Hepatocyte (in vitro differentiated cells): ENCODE measurements around the gene EXD2. TPM values are rescaled to one million over a fixed set of nuclear protein-coding genes. Genes with fewer than 3 reads are reported as not detected.

Experiments
- DNase-seq: peaks from one replicate; pipeline ENCODE4 v3.0.0-alpha.2; 2016; ENCODE audit warnings: low spot score
- H2AFZ ChIP-seq: fragments of 200-600 bp; sonication (generic); 2 replicates; pipeline ENCODE4 v1.6.0; 2016; ENCODE audit warnings: antibody characterized with exemption, mild to moderate bottlenecking
- H3K27ac ChIP-seq: fragments of 200-600 bp; sonication (generic); 2 replicates; pipeline ENCODE4 v1.5.1; 2016; ENCODE audit warnings: mild to moderate bottlenecking
- H3K27me3 ChIP-seq: fragments of 200-600 bp; sonication (generic); 2 replicates; pipeline ENCODE4 v1.6.1; 2016
- H3K36me3 ChIP-seq: fragments of 200-600 bp; sonication (generic); replicated peaks from 2 replicates; pipeline ENCODE4 v1.5.1; 2016; ENCODE audit warnings: low read depth; ENCODE audit not compliant: insufficient read depth
- H3K4me1 ChIP-seq: fragments of 200-600 bp; sonication (generic); 2 replicates; pipeline ENCODE4 v1.5.1; 2016; ENCODE audit warnings: mild to moderate bottlenecking, moderate library complexity; ENCODE audit not compliant: insufficient read depth
- H3K4me2 ChIP-seq: fragments of 200-600 bp; sonication (generic); 2 replicates; pipeline ENCODE4 v1.6.0; 2016
- H3K4me3 ChIP-seq: fragments of 200-600 bp; sonication (generic); 2 replicates; pipeline ENCODE4 v1.5.1; 2016; ENCODE audit warnings: mild to moderate bottlenecking
- H3K79me2 ChIP-seq: fragments of 200-600 bp; sonication (generic); 2 replicates; pipeline ENCODE4 v1.6.0; 2017; ENCODE audit warnings: mild to moderate bottlenecking
- H3K9me2 ChIP-seq: fragments of 200-600 bp; sonication (generic); replicated peaks from 2 replicates; pipeline ENCODE4 v1.6.0; 2017; ENCODE audit warnings: mild to moderate bottlenecking; ENCODE audit not compliant: insufficient read depth
- H3K9me3 ChIP-seq: fragments of 200-600 bp; sonication (generic); 2 replicates; pipeline ENCODE4 v1.5.1; 2016; ENCODE audit warnings: low read depth, mild to moderate bottlenecking
- H4K20me1 ChIP-seq: fragments of 200-600 bp; sonication (generic); 2 replicates; pipeline ENCODE4 v1.6.0; 2016; ENCODE audit warnings: mild to moderate bottlenecking; ENCODE audit not compliant: insufficient read depth, poor library complexity, severe bottlenecking
- CTCF ChIP-seq: fragments of 200-600 bp; sonication (generic); IDR thresholded peaks from 2 replicates; pipeline ENCODE4 v1.5.1; 2016; ENCODE audit warnings: antibody characterized with exemption, mild to moderate bottlenecking; ENCODE audit not compliant: poor library complexity
- EZH2 ChIP-seq: fragments of 200-600 bp; sonication (generic); IDR thresholded peaks from 2 replicates; pipeline ENCODE4 v1.6.1; 2016; ENCODE audit warnings: antibody characterized with exemption, mild to moderate bottlenecking, borderline replicate concordance
- EZH2phosphoT487 ChIP-seq: fragments of 200-600 bp; sonication (generic); IDR thresholded peaks from one replicate; pipeline ENCODE4 v1.6.1; 2018; ENCODE audit warnings: antibody characterized with exemption, mild to moderate bottlenecking, low read depth, moderate library complexity; ENCODE audit not compliant: unreplicated experiment, severe bottlenecking
- WGBS: methylation state at CpG from one replicate; pipeline ENCODE4 v1.1.6; 2016; ENCODE audit warnings: low lambda C conversion rate; ENCODE audit errors: missing lambda C conversion rate; 5-methylcytosine and 5-hydroxymethylcytosine counted together
- polyA plus RNA-seq: library from polyadenylated mRNA; unstranded; fragments of >200 nt; fragmentation: Nextera tagmentation; extraction: Ambion mirVana; gene quantifications from 2 replicates; pipeline ENCODE4 v1.2.1, GENCODE V29; 2016
- total RNA-seq: library from RNA; depleted of rRNA; stranded (reverse); fragments of >200 nt; gene quantifications from 2 replicates; pipeline ENCODE4 v1.2.3, GENCODE V29; 2014

Gene EXD2
- total and polyA plus RNA-seq, 2 experiments from 2014 or later = 16.2 to 18.1 TPM

GRCh38 chr14:69259527-69260189 is 68.4 kb downstream of the EXD2 start, which contains the start of gene GALNT16:
Gene GALNT16 (plus strand): TSS chr14:69260158. CDS start chr14:69260291, 133 bp downstream.
- no peak within 1 kb of the TSS for H3K27ac ChIP-seq
- peak within 1 kb of the TSS; percentile 93 for H2AFZ ChIP-seq
- TF ChIP-seq CTCF = peak; percentile 39
- no peak for TF ChIP-seq EZH2
- H3K9me2 ChIP-seq = no peaks in the 10 kb centered on the region
- DNase-seq = peak; percentile 63
- H3K4me3 ChIP-seq = peak within 1 kb of the TSS; percentile 90
- H3K79me2 ChIP-seq = no peaks in the 10 kb centered on the region
- H3K9me3 ChIP-seq = no peaks in the 10 kb centered on the region
- no peaks in the 10 kb centered on the region for H3K36me3 ChIP-seq
- peaks cover 11% of the 10 kb centered on the region for H3K4me1 ChIP-seq
- peaks cover 40% of the 10 kb centered on the region for H3K27me3 ChIP-seq
- WGBS = under 1% methylated on average over 33 of the region's 74 CpGs
- H3K4me2 ChIP-seq = peak within 1 kb of the TSS; percentile 100
- no peaks in the 10 kb centered on the region for H4K20me1 ChIP-seq

- peak overlapping the region; percentile 100 for H3K4me2 ChIP-seq
- no peaks in the 10 kb centered on the region for H3K9me3 ChIP-seq
- WGBS = 2% methylated on average over 41 of the region's 78 CpGs
- H3K9me2 ChIP-seq = no peaks in the 10 kb centered on the region
- H2AFZ ChIP-seq = peak overlapping the region; percentile 93
- peaks cover 11% of the 10 kb centered on the region for H3K4me1 ChIP-seq
- peak; percentile 61 for DNase-seq
- no peaks in the 10 kb centered on the region for H3K36me3 ChIP-seq
- H4K20me1 ChIP-seq = no peaks in the 10 kb centered on the region
- H3K79me2 ChIP-seq = no peaks in the 10 kb centered on the region
- peaks cover 40% of the 10 kb centered on the region for H3K27me3 ChIP-seq
- peak overlapping the region; percentile 90 for H3K4me3 ChIP-seq
- peak; percentile 1 for TF ChIP-seq EZH2
- no peak for TF ChIP-seq EZH2phosphoT487
- TF ChIP-seq CTCF = no peak
- H3K27ac ChIP-seq = no peak overlapping the region
Measured at GRCh38 chr14:69260190-69260860, 69.0 kb downstream of the EXD2 start.

GRCh38 chr14:69260861-69261564 is 69.7 kb downstream of the EXD2 start:
- H3K36me3 ChIP-seq = no peaks in the 10 kb centered on the region
- H3K9me3 ChIP-seq = no peaks in the 10 kb centered on the region
- H4K20me1 ChIP-seq = no peaks in the 10 kb centered on the region
- H3K4me3 ChIP-seq = peak overlapping the region; percentile 90
- peak overlapping the region; percentile 100 for H3K4me2 ChIP-seq
- TF ChIP-seq EZH2phosphoT487 (no peak), EZH2 (no peak), CTCF (peak; percentile 64)
- peaks cover 40% of the 10 kb centered on the region for H3K27me3 ChIP-seq
- H3K79me2 ChIP-seq = no peaks in the 10 kb centered on the region
- peaks cover 11% of the 10 kb centered on the region for H3K4me1 ChIP-seq
- H2AFZ ChIP-seq = peak overlapping the region; percentile 93
- 1% methylated on average over 43 of the region's 64 CpGs for WGBS
- H3K27ac ChIP-seq = peak overlapping the region; percentile 64
- peak; percentile 76 for DNase-seq
- no peaks in the 10 kb centered on the region for H3K9me2 ChIP-seq
